ENCODE data around the gene HCFC1R1.

Gene HCFC1R1

DNA sequence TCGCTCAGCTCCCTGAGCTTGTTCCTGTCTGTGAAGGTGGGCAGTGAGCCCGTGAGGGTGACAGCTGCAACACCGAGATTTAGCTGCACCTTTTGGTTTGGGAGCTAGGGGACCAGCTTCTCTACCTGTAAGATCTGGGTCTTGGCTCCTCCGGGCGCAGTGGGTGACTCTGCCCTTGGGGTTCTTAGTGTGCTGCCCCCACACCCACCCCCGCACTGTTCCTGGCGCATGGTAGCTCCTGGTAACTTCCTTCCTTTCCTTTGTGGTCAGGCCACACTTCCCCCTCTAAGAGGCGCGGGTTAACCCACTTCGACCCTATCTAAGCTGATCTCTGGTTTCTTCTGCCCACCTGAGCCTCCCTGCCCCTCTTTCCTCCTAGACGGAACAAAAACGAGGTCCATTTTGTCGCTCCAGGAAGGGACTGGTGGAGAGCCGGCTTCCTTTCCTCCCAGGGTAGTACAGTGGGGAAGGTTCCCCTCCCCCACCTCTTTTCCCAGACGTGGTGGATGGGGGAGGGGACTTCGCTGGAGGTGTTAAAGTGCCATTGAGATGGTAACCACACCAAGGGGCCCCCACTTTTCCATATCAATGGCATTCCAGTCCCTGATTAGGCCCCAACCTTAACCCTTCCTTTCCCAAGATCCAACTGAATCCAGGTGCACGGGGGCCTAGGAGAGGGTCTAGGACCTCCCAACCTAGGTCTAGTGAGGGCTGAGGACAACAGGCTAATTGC, 15.6 kb downstream of the HCFC1R1 start:
- Histone ChIP-seq H4K91ac (ENCODE audit: low read depth, low read length) (peak overlapping the region; percentile 98), H4K12ac (ENCODE audit: low read depth, low read length) (peak overlapping the region; percentile 38), H3K9me3 (ENCODE audit: insufficient read depth, low read depth, low read length) (no peaks in the 10 kb centered on the region), H2AFZ (ENCODE audit: insufficient read depth, low read length, poor library complexity) (peak overlapping the region; percentile 50), H3K4me3 (ENCODE audit: low read depth, low read length) (no peak overlapping the region), H3K9ac (ENCODE audit: low read length) (no peak overlapping the region), H3K4me2 (ENCODE audit: low read length) (peak overlapping the region; percentile 45), H3K18ac (ENCODE audit: low read length) (peak overlapping the region; percentile 89), H3K79me2 (ENCODE audit: control insufficient read depth, insufficient read depth, low read length, poor library complexity) (peaks cover 9% of the 10 kb centered on the region), H3K14ac (ENCODE audit: low read length) (peak overlapping the region; percentile 78), H2BK5ac (ENCODE audit: low read depth, low read length, poor library complexity) (peak overlapping the region; percentile 98), H3K79me1 (ENCODE audit: low read length) (peaks cover 45% of the 10 kb centered on the region), H2BK12ac (ENCODE audit: low read length) (peak overlapping the region; percentile 85), H3K36me3 (ENCODE audit: control insufficient read depth in 1 of 2, insufficient read depth in 2 of 2, low read length in 2 of 2) (no peaks in the 10 kb centered on the region), H4K8ac (ENCODE audit: low read depth, low read length) (peak overlapping the region; percentile 72), H2BK120ac (ENCODE audit: insufficient read depth, low read length, poor library complexity) (peak overlapping the region; percentile 87), H3K27ac (ENCODE audit: low read depth, low read length) (peak overlapping the region; percentile 100), H3K27me3 (ENCODE audit: insufficient read depth, low read length) (no peaks in the 10 kb centered on the region), H3K4me1 (ENCODE audit: control insufficient read depth in 1 of 2, insufficient read depth in 2 of 2, low read length in 2 of 2) (peaks cover 40 to 59% of the 10 kb centered on the region in 2 experiments), H2AK5ac (ENCODE audit: low read length) (peak overlapping the region; percentile 89), H3K23ac (ENCODE audit: low read length) (no peak overlapping the region), H3K4ac (ENCODE audit: low read depth, low read length) (peak overlapping the region; percentile 35)
- WGBS (ENCODE audit: extremely low coverage, insufficient coverage, insufficient read length): no CpG with 5 or more reads among the region's 17 CpGs
- no peak for DNase-seq

DNA sequence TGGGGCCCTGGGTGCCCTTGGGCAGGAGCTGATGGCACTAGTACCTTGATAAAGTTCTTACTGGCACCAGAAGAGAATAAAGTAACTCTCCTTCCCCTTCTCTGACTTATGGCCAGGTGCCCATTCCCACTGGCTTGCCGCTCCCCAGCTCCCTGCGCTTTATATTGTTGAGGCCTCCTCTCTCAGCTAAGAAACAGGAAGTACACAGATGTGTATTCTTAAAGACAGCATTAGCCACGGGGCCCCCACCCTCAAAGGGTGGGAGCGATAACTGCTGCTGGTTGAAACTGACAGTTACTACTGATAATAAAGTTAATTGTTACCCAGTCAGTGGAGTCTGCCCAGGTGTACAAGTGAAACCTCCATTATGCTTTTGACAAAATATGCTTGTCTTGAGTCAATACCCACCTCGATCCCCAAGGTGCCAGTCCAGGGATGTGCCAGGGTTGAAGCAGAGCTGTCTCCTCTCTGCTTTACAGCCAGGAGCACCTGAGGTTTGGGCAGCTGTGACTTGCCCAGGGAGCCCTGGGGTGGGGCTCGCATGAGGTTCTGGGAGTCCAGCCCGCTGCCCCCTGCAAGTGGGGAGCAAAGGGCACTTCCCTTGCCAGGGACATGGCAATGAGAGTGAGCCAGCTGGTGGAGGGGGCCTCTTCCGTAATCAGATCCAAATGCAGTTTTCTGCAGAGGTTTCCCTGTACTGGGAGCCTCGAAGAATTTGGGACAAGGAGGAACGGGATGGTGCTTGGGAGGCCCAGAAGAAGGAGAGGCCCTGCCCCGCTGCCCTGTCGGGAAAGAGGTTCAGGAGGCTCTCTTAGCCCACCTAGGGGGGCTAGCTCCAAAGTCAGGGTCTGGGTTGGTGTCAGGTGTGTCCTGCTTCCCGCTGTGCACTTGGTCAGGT, 16.4 kb downstream of the HCFC1R1 start:
- H4K91ac ChIP-seq (ENCODE audit: low read depth, low read length): peak overlapping the region; percentile 98
- peak overlapping the region; percentile 98 for H2BK5ac ChIP-seq (ENCODE audit: low read depth, low read length, poor library complexity)
- peak overlapping the region; percentile 85 for H2BK12ac ChIP-seq (ENCODE audit: low read length)
- H3K4ac ChIP-seq (ENCODE audit: low read depth, low read length): peak overlapping the region; percentile 55
- H3K27ac ChIP-seq (ENCODE audit: low read depth, low read length): peak overlapping the region; percentile 100
- peak overlapping the region; percentile 89 for H3K18ac ChIP-seq (ENCODE audit: low read length)
- peak overlapping the region; percentile 45 for H3K4me2 ChIP-seq (ENCODE audit: low read length)
- peak overlapping the region; percentile 87 for H2BK120ac ChIP-seq (ENCODE audit: insufficient read depth, low read length, poor library complexity)
- H3K9me3 ChIP-seq (ENCODE audit: insufficient read depth, low read depth, low read length): no peaks in the 10 kb centered on the region
- H4K12ac ChIP-seq (ENCODE audit: low read depth, low read length): peak overlapping the region; percentile 38
- H3K14ac ChIP-seq (ENCODE audit: low read length): peak overlapping the region; percentile 78
- peak overlapping the region; percentile 50 for H2AFZ ChIP-seq (ENCODE audit: insufficient read depth, low read length, poor library complexity)
- peaks cover 33 to 51% of the 10 kb centered on the region in 2 experiments for H3K4me1 ChIP-seq (ENCODE audit: control insufficient read depth in 1 of 2, insufficient read depth in 2 of 2, low read length in 2 of 2)
- no CpG with 5 or more reads among the region's 13 CpGs for WGBS (ENCODE audit: extremely low coverage, insufficient coverage, insufficient read length)
- H3K79me2 ChIP-seq (ENCODE audit: control insufficient read depth, insufficient read depth, low read length, poor library complexity): peaks cover 9% of the 10 kb centered on the region
- H3K27me3 ChIP-seq (ENCODE audit: insufficient read depth, low read length): no peaks in the 10 kb centered on the region
- no peak overlapping the region for H3K4me3 ChIP-seq (ENCODE audit: low read depth, low read length)
- H3K9ac ChIP-seq (ENCODE audit: low read length): no peak overlapping the region
- peak overlapping the region; percentile 89 for H2AK5ac ChIP-seq (ENCODE audit: low read length)
- no peak overlapping the region for H3K23ac ChIP-seq (ENCODE audit: low read length)
- H4K8ac ChIP-seq (ENCODE audit: low read depth, low read length): peak overlapping the region; percentile 72
- no peak for DNase-seq
- peaks cover 42% of the 10 kb centered on the region for H3K79me1 ChIP-seq (ENCODE audit: low read length)
- H3K36me3 ChIP-seq (ENCODE audit: control insufficient read depth in 1 of 2, insufficient read depth in 2 of 2, low read length in 2 of 2): no peaks in the 10 kb centered on the region

DNA sequence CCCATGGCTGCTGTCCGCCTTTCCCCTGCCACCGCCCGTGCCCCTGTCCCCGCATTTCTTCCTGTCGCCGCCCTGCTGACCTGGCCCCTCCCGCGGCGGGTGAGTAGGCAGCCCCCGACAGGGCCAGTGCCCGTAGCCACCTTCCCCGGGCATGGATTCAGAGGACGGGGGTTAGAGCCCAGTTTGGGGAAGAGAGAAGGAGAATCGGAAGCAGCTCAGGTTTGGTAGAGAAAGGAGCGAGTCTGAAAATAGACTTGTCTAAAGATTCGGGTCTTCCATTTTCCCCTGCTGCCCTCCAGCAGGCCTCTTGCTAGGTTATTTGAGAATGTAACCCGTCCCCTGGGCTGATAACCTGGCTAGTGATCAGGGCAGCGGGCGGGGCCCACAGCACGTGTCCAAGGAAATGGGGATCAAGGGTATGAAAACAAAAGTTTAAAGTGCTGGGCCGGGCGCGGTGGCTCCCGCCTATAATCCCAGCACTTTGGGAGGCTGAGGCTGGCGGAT, 18.9 kb downstream of the HCFC1R1 start:
- peaks cover 4% of the 10 kb centered on the region for H3K79me2 ChIP-seq (ENCODE audit: control insufficient read depth, insufficient read depth, low read length, poor library complexity)
- no CpG with 5 or more reads among the region's 25 CpGs for WGBS (ENCODE audit: extremely low coverage, insufficient coverage, insufficient read length)
- no peak overlapping the region for H3K23ac ChIP-seq (ENCODE audit: low read length)

DNA sequence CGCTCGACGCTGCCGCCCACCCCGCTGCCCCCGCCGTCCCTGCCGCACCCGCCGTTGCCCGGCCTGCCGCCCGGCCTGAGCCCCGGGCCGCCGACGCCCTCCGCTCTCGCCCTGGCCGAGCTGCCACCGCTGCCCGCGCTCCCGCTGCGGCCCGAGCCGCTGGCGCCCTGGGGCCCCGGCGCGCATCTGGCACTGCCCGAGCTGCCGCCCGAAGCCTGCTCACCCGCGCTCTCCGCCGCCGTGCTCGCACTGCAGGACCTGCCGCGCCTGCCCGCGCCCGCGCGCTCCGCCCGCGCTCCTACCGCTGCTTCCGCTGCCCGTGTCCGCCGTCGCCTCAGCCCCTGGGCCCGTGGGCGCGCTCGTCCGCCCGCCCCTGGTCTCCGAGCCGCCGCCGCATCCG, 19.4 kb downstream of the HCFC1R1 start:
- H4K8ac ChIP-seq (ENCODE audit: low read depth, low read length): no peak overlapping the region
- peaks cover 24 to 32% of the 10 kb centered on the region in 2 experiments for H3K4me1 ChIP-seq (ENCODE audit: control insufficient read depth in 1 of 2, insufficient read depth in 2 of 2, low read length in 2 of 2)
- H2AFZ ChIP-seq (ENCODE audit: insufficient read depth, low read length, poor library complexity): peak overlapping the region; percentile 44
- no peaks in the 10 kb centered on the region for H3K36me3 ChIP-seq (ENCODE audit: control insufficient read depth in 1 of 2, insufficient read depth in 2 of 2, low read length in 2 of 2)
- no peak overlapping the region for H3K18ac ChIP-seq (ENCODE audit: low read length)
- H3K79me2 ChIP-seq (ENCODE audit: control insufficient read depth, insufficient read depth, low read length, poor library complexity): peaks cover 4% of the 10 kb centered on the region
- peak overlapping the region; percentile 63 for H4K91ac ChIP-seq (ENCODE audit: low read depth, low read length)
- H2BK12ac ChIP-seq (ENCODE audit: low read length): no peak overlapping the region
- peaks cover 23% of the 10 kb centered on the region for H3K79me1 ChIP-seq (ENCODE audit: low read length)
- peak overlapping the region; percentile 87 for H3K4me2 ChIP-seq (ENCODE audit: low read length)
- H4K12ac ChIP-seq (ENCODE audit: low read depth, low read length): no peak overlapping the region
- peak in 1 of 2 donors; percentile 35 for DNase-seq
- H3K4me3 ChIP-seq (ENCODE audit: low read depth, low read length): peak overlapping the region; percentile 72
- no peak overlapping the region for H2AK5ac ChIP-seq (ENCODE audit: low read length)
- H3K9ac ChIP-seq (ENCODE audit: low read length): no peak overlapping the region
- H3K27ac ChIP-seq (ENCODE audit: low read depth, low read length): peak overlapping the region; percentile 31
- H3K4ac ChIP-seq (ENCODE audit: low read depth, low read length): no peak overlapping the region
- H3K14ac ChIP-seq (ENCODE audit: low read length): no peak overlapping the region
- no peak overlapping the region for H2BK120ac ChIP-seq (ENCODE audit: insufficient read depth, low read length, poor library complexity)
- H3K23ac ChIP-seq (ENCODE audit: low read length): no peak overlapping the region
- H2BK5ac ChIP-seq (ENCODE audit: low read depth, low read length, poor library complexity): no peak overlapping the region
- no CpG with 5 or more reads among the region's 67 CpGs for WGBS (ENCODE audit: extremely low coverage, insufficient coverage, insufficient read length)
- no peaks in the 10 kb centered on the region for H3K9me3 ChIP-seq (ENCODE audit: insufficient read depth, low read depth, low read length)
- H3K27me3 ChIP-seq (ENCODE audit: insufficient read depth, low read length): no peaks in the 10 kb centered on the region

More for the DNA sequence above, 18.9 kb downstream of the HCFC1R1 start:
- Histone ChIP-seq H3K18ac (ENCODE audit: low read length) (no peak overlapping the region), H2BK12ac (ENCODE audit: low read length) (no peak overlapping the region), H3K14ac (ENCODE audit: low read length) (no peak overlapping the region), H3K9ac (ENCODE audit: low read length) (peak overlapping the region; percentile 4), H3K27ac (ENCODE audit: low read depth, low read length) (peak overlapping the region; percentile 31), H4K8ac (ENCODE audit: low read depth, low read length) (peak overlapping the region; percentile 52), H2BK120ac (ENCODE audit: insufficient read depth, low read length, poor library complexity) (no peak overlapping the region), H3K9me3 (ENCODE audit: insufficient read depth, low read depth, low read length) (no peaks in the 10 kb centered on the region), H3K4me3 (ENCODE audit: low read depth, low read length) (peak overlapping the region; percentile 60), H2BK5ac (ENCODE audit: low read depth, low read length, poor library complexity) (peak overlapping the region; percentile 66), H3K79me1 (ENCODE audit: low read length) (peaks cover 27% of the 10 kb centered on the region), H2AK5ac (ENCODE audit: low read length) (no peak overlapping the region), H2AFZ (ENCODE audit: insufficient read depth, low read length, poor library complexity) (no peak overlapping the region), H4K12ac (ENCODE audit: low read depth, low read length) (no peak overlapping the region), H3K27me3 (ENCODE audit: insufficient read depth, low read length) (no peaks in the 10 kb centered on the region), H3K4me2 (ENCODE audit: low read length) (peak overlapping the region; percentile 71), H3K4ac (ENCODE audit: low read depth, low read length) (no peak overlapping the region), H3K36me3 (ENCODE audit: control insufficient read depth in 1 of 2, insufficient read depth in 2 of 2, low read length in 2 of 2) (no peaks in the 10 kb centered on the region), H3K4me1 (ENCODE audit: control insufficient read depth in 1 of 2, insufficient read depth in 2 of 2, low read length in 2 of 2) (peaks cover 24 to 34% of the 10 kb centered on the region in 2 experiments), H4K91ac (ENCODE audit: low read depth, low read length) (peak overlapping the region; percentile 32)
- peak; percentile 33 to 58 for DNase-seq
